H9 (cell line): ENCODE data around the gene PBX1. TPM values are rescaled to one million over a fixed set of nuclear protein-coding genes. Genes with fewer than 3 reads are reported as not detected.

ENCODE experiments used
- DNase-seq: peaks from one replicate; pipeline ENCODE4 v3.0.0-alpha.2; 2017
- H2AFZ ChIP-seq: one replicate; pipeline ENCODE4 v1.6.1; 2013; ENCODE audit warnings: mild to moderate bottlenecking, low read length, control low read depth, moderate library complexity
- H2AK5ac ChIP-seq: 2 replicates; pipeline ENCODE4 v1.6.1; 2013; ENCODE audit warnings: low read length, control low read depth, mixed read lengths; ENCODE audit not compliant: insufficient read length
- H2BK120ac ChIP-seq: one replicate; pipeline ENCODE4 v1.6.1; 2013; ENCODE audit warnings: low read depth, mild to moderate bottlenecking, low read length, control low read depth, inconsistent platforms; ENCODE audit not compliant: poor library complexity, severe bottlenecking
- H2BK12ac ChIP-seq: 2 replicates; pipeline ENCODE4 v1.6.1; 2013; ENCODE audit warnings: low read length, control low read depth, mixed read lengths, low read depth; ENCODE audit not compliant: insufficient read length
- H2BK15ac ChIP-seq: 2 replicates; pipeline ENCODE4 v1.6.1; 2013; ENCODE audit warnings: low read depth, low read length, control low read depth
- H2BK20ac ChIP-seq: one replicate; pipeline ENCODE4 v1.6.1; 2013; ENCODE audit warnings: low read depth, mild to moderate bottlenecking, low read length, control low read depth, inconsistent platforms; ENCODE audit not compliant: poor library complexity, severe bottlenecking
- H2BK5ac ChIP-seq: 2 replicates; pipeline ENCODE4 v1.6.1; 2013; ENCODE audit warnings: low read length, control low read depth, mixed read lengths; ENCODE audit not compliant: insufficient read length
- H3K14ac ChIP-seq: 2 replicates; pipeline ENCODE4 v1.6.1; 2013; ENCODE audit warnings: low read length, control low read depth; ENCODE audit not compliant: insufficient read depth
- H3K18ac ChIP-seq: 2 replicates; pipeline ENCODE4 v1.6.1; 2013; ENCODE audit warnings: low read depth, mild to moderate bottlenecking, mixed read lengths, low read length, control low read depth; ENCODE audit not compliant: insufficient read length
- H3K23ac ChIP-seq: 2 replicates; pipeline ENCODE4 v1.6.1; 2013; ENCODE audit warnings: low read length, control low read depth, mixed read lengths, low read depth; ENCODE audit not compliant: insufficient read length
- H3K23me2 ChIP-seq: 2 replicates; pipeline ENCODE4 v1.6.1; 2013; ENCODE audit warnings: low read depth, mild to moderate bottlenecking, mixed read lengths, low read length, control low read depth; ENCODE audit not compliant: insufficient read length, poor library complexity, severe bottlenecking
- H3K27ac ChIP-seq: 2 replicates; pipeline ENCODE4 v1.5.1; 2013; ENCODE audit warnings: low read length, control low read depth, mixed read lengths, low read depth; ENCODE audit not compliant: insufficient read length
- H3K27me3 ChIP-seq: 2 replicates; pipeline ENCODE4 v1.6.1; 2013; ENCODE audit warnings: low read length, control low read depth, inconsistent platforms; ENCODE audit not compliant: insufficient read depth
- H3K4ac ChIP-seq: 2 replicates; pipeline ENCODE4 v1.6.1; 2013; ENCODE audit warnings: low read depth, mild to moderate bottlenecking, control low read depth, inconsistent platforms, low read length, moderate library complexity
- H3K4me1 ChIP-seq: 2 replicates; pipeline ENCODE4 v1.6.1; 2013; ENCODE audit warnings: low read length, control low read depth, inconsistent platforms; ENCODE audit not compliant: insufficient read depth
- H3K4me2 ChIP-seq: 2 replicates; pipeline ENCODE4 v1.6.1; 2013; ENCODE audit warnings: low read length, control low read depth, mixed read lengths; ENCODE audit not compliant: insufficient read length, insufficient read depth
- H3K56ac ChIP-seq: 2 replicates; pipeline ENCODE4 v1.6.1; 2013; ENCODE audit warnings: low read depth, mild to moderate bottlenecking, mixed read lengths, low read length, control low read depth; ENCODE audit not compliant: insufficient read length
- H3K79me1 ChIP-seq: 2 replicates; pipeline ENCODE4 v1.6.1; 2013; ENCODE audit warnings: low read depth, mild to moderate bottlenecking, moderate library complexity, low read length, control low read depth, inconsistent platforms; ENCODE audit not compliant: insufficient read depth, poor library complexity, severe bottlenecking
- H3K79me2 ChIP-seq: 2 replicates; pipeline ENCODE4 v1.6.1; 2013; ENCODE audit warnings: low read length, control low read depth, inconsistent platforms; ENCODE audit not compliant: insufficient read depth
- H3K9ac ChIP-seq: 2 replicates; pipeline ENCODE4 v1.6.1; 2013; ENCODE audit warnings: low read length, control low read depth, mixed read lengths; ENCODE audit not compliant: insufficient read length; ENCODE audit errors: extremely low read depth
- H3K9me3 ChIP-seq: one replicate; pipeline ENCODE4 v1.6.1; 2013; ENCODE audit warnings: low read depth, low read length, inconsistent platforms; ENCODE audit not compliant: control insufficient read depth
- H3T11ph ChIP-seq: one replicate; pipeline ENCODE4 v1.6.1; 2013; ENCODE audit warnings: mild to moderate bottlenecking, low read length, control low read depth, inconsistent platforms
- H4K20me1 ChIP-seq: one replicate; pipeline ENCODE4 v1.6.1; 2013; ENCODE audit not compliant: control insufficient read depth, insufficient read length, insufficient read depth
- H4K5ac ChIP-seq: 2 replicates; pipeline ENCODE4 v1.6.1; 2013; ENCODE audit warnings: low read depth, mild to moderate bottlenecking, mixed read lengths, low read length, control low read depth; ENCODE audit not compliant: insufficient read length
- H4K8ac ChIP-seq: replicated peaks from 2 replicates; pipeline ENCODE4 v1.6.1; 2013; ENCODE audit warnings: low read length, control low read depth, mixed read lengths, low read depth; ENCODE audit not compliant: insufficient read length
- H4K91ac ChIP-seq: 2 replicates; pipeline ENCODE4 v1.6.1; 2013; ENCODE audit warnings: low read depth, mild to moderate bottlenecking, moderate library complexity, mixed read lengths, low read length, control low read depth; ENCODE audit not compliant: insufficient read length
- H3K27ac Mint-ChIP-seq, 3 experiments: 2 replicates in 2 of 3; 3 replicates in 1 of 3; pipeline ENCODE4 v1.8.0; 2020 to 2021; ENCODE audit warnings: mixed read lengths in 3 of 3, mild to moderate bottlenecking in 1 of 3, moderate library complexity in 1 of 3
- H3K27me3 Mint-ChIP-seq: 2 replicates; pipeline ENCODE4 v1.8.0; 2021; ENCODE audit warnings: low read depth, mild to moderate bottlenecking, moderate library complexity, mixed read lengths
- H3K36me3 Mint-ChIP-seq, 3 experiments: 2 replicates in 2 of 3; 3 replicates in 1 of 3; pipeline ENCODE4 v1.8.0; 2020 to 2021; ENCODE audit warnings: low read depth in 3 of 3, mixed read lengths in 3 of 3; ENCODE audit not compliant: insufficient read depth in 1 of 3
- H3K4me1 Mint-ChIP-seq, 2 experiments: 2 replicates each; pipeline ENCODE4 v1.8.0; 2020; ENCODE audit warnings: mixed read lengths in 2 of 2
- H3K4me3 Mint-ChIP-seq, 2 experiments: 2 replicates in 1 of 2; 3 replicates in 1 of 2; pipeline ENCODE4 v1.8.0; 2020 to 2021; ENCODE audit warnings: mild to moderate bottlenecking in 2 of 2, mixed read lengths in 2 of 2, moderate library complexity in 1 of 2
- H3K9me3 Mint-ChIP-seq, 2 experiments: 2 replicates in 1 of 2; 3 replicates in 1 of 2; pipeline ENCODE4 v1.8.0; 2020; ENCODE audit warnings: mild to moderate bottlenecking in 2 of 2, mixed read lengths in 2 of 2, moderate library complexity in 1 of 2
- CTCF ChIP-seq: fragments of 200-600 bp; sonication (generic); conservative IDR thresholded peaks from 3 replicates; pipeline ENCODE4 v1.8.0; 2021; ENCODE audit warnings: antibody characterized with exemption, mild to moderate bottlenecking
- total RNA-seq: library from RNA; stranded (reverse); gene quantifications from 2 replicates; pipeline ENCODE4 v1.2.1, GENCODE V29; 2021

PBX1 gene
- total RNA-seq, 1 experiment from 2014 or later = 142 TPM

- Histone ChIP-seq H4K91ac (no peak overlapping the region), H3K27ac (no peak overlapping the region), H3T11ph (no peak overlapping the region), H2BK120ac (no peak overlapping the region), H4K20me1 (peaks cover 2% of the 10 kb centered on the region), H2BK20ac (no peak overlapping the region), H2AK5ac (no peak overlapping the region), H3K79me1 (peaks cover 1% of the 10 kb centered on the region), H3K9ac (no peak overlapping the region), H3K4ac (no peak overlapping the region), H3K4me2 (no peak overlapping the region), H4K8ac (no peak overlapping the region), H2BK5ac (no peak overlapping the region), H3K9me3 (no peaks in the 10 kb centered on the region), H4K5ac (no peak overlapping the region), H2AFZ (no peak overlapping the region), H3K18ac (no peak overlapping the region), H3K23ac (no peak overlapping the region), H3K14ac (no peak overlapping the region), H3K79me2 (no peaks in the 10 kb centered on the region), H2BK15ac (no peak overlapping the region), H3K4me1 (peaks cover 7% of the 10 kb centered on the region; the same call in 1 of the 2 replicates), H3K56ac (no peak overlapping the region), H2BK12ac (no peak overlapping the region), H3K23me2 (no peaks in the 10 kb centered on the region), H3K27me3 (no peaks in the 10 kb centered on the region)
- TF ChIP-seq CTCF = no peak
- no peaks in the 10 kb centered on the region for H3K27me3 Mint-ChIP-seq
- H3K4me3 Mint-ChIP-seq = no peak overlapping the region
- H3K4me1 Mint-ChIP-seq = peaks cover 26 to 38% of the 10 kb centered on the region in 2 experiments
- no peak overlapping the region for H3K27ac Mint-ChIP-seq
- H3K9me3 Mint-ChIP-seq = no peaks in the 10 kb centered on the region
- DNase-seq = no peak
- H3K36me3 Mint-ChIP-seq = peaks cover 0 to 10% (median 6%) of the 10 kb centered on the region in 3 experiments; a peak in 5 of 7 replicates
Observed at GRCh38 chr1:164761009-164761408, 202.0 kb downstream of the PBX1 start.
